ENCODE measurements around the gene STOML3. TPM values are rescaled to one million over a fixed set of nuclear protein-coding genes. Genes with fewer than 3 reads are reported as not detected.
"Not testable (repeated sequence)": the region's sequence is repeated elsewhere in the genome, so short reads cannot be mapped to it uniquely, and the experiment has no call there.

The STOML3 gene, protein sequence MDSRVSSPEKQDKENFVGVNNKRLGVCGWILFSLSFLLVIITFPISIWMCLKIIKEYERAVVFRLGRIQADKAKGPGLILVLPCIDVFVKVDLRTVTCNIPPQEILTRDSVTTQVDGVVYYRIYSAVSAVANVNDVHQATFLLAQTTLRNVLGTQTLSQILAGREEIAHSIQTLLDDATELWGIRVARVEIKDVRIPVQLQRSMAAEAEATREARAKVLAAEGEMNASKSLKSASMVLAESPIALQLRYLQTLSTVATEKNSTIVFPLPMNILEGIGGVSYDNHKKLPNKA
- under 1 TPM in 6 of 10 donors, not detected in 4; 0.10 to 0.26 (median 0.13) TPM for polyA plus RNA-seq (ENCODE audit: insufficient read length in 10 of 10)
- long read RNA-seq, donor 1, partial matches to known transcripts: 0 of 1 reads
- long read RNA-seq, donor 1, other reads (novel, unspliced or antisense): 0 of 1 reads
- long read RNA-seq, donor 2: 0 reads
- long read RNA-seq, donor 3: 0 reads
- long read RNA-seq, donor 4: 0 reads
- long read RNA-seq, donor 5: 0 reads
- long read RNA-seq, donor 6: 0 reads
- long read RNA-seq, donor 7: 0 reads
- long read RNA-seq, donor 8: 0 reads
- long read RNA-seq, donor 9: 0 reads

DNA sequence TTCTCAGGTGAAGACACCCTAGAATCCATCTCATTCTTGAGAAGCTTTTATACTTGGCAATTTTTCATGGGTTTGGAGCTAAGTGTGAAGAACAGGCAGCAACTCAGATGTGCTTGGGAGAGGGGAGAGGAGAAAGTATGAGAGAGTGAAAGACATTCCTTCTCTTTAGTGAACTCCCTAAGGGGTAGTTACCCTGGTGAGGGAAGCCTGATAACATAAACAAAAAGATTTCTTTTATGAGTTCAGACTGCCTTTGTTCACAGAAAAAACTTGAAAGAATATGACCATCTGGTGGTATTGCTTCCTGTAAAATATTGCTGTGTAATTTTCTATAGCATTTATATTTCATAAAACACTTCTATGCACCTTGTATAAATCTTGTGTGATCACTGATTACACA, at the start of gene STOML3:
Gene STOML3, minus strand, starts transcription at position 139 of the 400 bp plus-strand sequence. Its CDS starts 110 bp downstream, at position 29.
- peak in 1 of 3 donors; percentile 9 for DNase-seq

DNA sequence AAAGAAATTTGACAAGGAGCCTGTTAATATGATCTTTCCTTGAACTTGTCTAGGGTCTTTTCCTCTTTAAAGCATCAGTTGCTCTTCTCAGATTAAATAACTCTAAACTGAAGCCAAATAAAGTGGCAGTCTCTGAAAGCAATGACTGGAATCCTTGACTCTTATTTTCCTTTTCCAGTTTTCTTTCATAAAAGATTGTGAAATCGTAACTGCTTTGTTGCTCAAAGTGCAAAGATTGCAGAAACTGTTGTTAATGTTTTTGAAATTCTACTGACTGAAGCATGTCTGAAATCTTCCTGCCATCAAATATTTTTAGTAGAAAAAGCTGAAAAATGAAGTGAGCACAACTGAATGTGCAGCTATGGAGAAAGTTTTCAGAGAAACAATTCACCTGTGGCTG, 49.6 kb upstream of the STOML3 start:
- no peak for DNase-seq

DNA sequence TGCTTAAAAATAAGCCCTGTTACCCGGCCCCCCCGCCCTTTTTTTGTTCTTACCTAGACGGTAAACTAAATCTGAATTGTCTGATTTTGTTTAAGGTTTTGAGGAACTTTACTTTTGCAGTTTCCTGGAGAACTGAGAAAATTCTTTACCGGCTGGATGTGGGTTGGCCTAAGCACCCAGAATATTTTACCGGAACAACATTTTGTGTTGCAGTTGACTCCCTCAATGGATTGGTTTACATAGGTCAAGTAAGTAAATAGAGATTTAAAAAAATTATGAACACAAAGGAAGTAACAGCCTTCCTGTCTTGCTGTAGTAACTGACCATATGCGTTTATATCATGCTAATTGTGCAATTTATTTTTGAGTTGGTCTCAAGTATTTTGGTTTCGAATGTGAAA, 48.4 kb upstream of the STOML3 start:
- no peak for DNase-seq

DNA sequence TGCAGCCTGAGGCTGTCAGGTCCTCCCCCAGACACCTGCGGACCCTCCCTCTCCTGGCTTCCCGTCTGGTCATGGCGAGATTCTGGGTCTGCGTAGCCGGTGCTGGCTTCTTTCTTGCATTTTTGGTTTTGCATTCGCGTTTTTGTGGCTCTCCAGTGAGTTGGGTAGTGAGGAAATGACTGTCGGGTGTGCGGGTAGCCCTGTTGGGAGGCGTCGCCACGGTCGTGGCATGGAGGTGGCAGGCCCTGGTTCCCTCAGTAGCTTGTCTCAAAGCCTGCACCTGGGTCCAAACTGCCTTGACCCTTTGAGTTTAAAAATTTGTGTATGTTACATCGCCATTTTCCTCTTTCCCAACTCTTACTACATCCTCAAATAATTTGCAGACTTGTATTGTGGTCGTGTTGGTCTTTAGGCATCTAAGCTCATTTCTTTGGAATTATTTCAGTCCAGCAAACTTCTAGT, 48.0 kb upstream of the STOML3 start:
- DNase-seq: no peak

DNA sequence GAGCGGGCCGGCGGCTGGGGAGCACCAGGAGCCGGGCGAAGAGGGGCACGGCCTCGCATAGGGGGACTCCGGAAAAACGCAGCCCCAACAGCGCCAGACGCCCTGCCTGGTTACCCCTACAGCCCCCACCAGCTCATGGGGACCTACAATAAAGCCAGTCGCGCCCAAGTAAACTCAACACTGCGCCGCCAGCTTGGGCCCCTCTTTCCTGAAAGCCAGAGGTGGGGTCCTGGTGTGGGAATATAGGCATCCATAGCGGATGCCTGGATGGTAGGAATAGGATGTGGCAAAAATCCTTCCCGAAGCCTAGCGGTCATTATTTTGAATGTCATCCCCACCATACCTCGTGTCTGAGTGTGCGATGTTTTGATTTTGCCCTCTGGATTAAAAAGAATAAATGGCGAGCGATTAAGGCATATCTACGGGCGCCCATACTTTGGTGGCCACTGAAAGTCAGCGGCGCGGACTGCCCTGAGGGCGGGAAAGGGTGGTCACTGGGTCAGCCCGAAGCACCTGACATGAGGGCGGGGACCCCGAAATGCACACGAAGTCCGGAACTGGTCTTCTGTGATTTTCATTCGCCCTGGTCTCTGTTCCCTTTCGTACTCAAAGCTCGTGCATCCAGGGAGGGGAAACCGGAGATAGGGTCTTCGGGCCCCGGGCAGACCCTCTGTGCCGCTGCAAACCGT, 47.4 kb upstream of the STOML3 start, which contains the start of the genes NHLRC3 and PROSER1:
Gene NHLRC3, plus strand, starts transcription at position 577 of the 689 bp plus-strand sequence. CDS start 184 bp downstream, outside the sequence.
Gene PROSER1, minus strand, starts transcription at position 210 of the 689 bp plus-strand sequence. CDS start 847 bp downstream, outside the sequence.
- peak; percentile 94 to 98 (median 96) for DNase-seq

DNA sequence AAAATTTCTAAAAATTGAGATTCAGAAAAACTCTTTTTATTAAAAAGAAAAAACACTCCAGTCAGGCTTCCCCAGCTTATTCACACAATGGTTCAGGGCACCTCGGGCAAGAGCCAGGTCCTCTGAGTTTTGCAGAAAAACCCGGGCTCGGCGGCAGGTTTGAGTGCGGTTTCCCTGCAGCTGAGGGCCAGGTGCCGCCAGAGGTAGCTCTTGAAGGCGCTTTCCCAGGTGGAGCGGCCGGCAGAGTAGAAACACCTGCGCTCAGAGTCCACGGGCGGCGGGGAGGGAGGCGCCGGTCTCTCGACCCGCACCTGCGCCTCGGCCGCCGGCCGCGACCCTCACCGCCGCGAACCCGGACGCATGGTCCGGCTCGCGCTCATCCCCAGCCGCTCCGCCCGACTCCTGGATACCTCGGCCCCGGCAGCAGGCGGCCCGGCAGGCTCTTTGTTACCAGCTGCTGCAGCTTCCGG, 46.8 kb upstream of the STOML3 start:
- DNase-seq: no peak

DNA sequence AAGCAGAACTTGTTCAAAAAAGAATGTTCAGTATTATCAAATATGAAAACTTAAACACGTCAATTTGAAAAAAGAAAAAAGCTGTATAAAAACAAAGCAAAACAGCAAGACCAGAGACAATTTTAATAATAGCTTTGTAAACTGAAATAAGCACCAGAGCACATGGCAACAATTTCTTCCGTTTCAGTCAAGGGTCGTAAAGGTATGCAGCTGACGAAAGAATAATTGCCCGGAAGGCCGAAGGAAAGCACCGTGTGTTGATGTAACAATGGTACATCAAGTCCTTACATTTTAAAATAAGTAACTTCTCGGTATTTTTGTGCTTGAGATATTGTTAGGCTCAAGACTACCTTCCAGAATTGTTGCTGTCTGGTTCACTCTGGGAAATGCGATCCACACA, 45.6 kb upstream of the STOML3 start:
- DNase-seq: peak in 1 of 3 donors; percentile 21

DNA sequence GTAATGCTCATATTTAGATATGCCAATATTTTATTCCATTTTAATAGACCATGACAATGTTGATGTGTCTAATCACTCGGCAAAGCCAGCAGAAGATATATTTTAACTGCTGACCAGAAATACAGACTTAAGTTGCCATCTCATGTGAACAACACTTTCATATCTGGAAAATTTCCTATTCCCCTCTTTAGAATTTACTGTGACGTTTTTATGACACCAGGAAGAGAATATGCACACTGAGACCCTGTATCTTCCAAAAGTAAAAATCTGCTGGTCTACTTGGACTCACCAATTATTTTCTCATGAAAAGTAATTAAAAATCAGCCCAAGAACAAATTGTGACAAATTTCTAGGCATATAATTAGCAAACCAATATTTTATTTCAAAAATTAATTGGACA, 45.2 kb upstream of the STOML3 start:
- DNase-seq: no peak

DNA sequence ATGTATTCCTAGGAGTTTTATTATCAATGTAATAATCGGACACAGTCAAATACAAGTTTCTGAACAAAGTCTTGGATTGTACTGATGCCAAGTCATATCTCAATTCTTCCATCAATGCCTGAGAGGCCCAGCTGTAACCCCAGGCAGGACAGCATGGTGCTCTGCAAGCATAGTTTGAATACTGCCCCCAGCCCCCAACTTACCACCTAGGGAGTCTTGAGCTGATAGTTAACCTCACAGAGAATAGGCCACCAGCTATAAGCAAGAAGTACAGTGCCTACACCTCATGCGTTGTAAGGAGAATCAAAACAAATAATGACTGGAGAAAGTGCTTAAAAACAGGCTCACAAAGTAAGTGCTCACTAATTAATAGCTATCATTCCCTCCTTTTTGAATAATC, 44.6 kb upstream of the STOML3 start:
- no peak for DNase-seq

DNA sequence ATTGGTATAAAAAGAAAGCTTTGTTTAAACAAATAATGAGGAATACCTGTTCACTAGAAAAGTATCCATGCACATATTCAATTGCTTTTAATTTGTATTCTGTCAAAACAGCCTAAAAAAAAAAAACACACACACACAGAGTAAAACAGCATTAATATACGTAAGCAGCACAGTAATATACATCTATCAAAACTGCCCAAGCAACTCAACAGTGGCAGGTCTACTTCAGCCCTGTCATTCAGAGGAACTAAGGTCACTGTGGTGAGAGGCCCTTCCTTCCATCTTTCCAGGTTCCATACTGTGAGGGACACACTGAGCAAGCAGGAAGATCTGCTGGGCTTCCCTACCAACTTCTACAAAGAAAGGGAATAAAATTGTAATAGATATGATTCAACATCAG, 43.5 kb upstream of the STOML3 start:
- DNase-seq: no peak

DNA sequence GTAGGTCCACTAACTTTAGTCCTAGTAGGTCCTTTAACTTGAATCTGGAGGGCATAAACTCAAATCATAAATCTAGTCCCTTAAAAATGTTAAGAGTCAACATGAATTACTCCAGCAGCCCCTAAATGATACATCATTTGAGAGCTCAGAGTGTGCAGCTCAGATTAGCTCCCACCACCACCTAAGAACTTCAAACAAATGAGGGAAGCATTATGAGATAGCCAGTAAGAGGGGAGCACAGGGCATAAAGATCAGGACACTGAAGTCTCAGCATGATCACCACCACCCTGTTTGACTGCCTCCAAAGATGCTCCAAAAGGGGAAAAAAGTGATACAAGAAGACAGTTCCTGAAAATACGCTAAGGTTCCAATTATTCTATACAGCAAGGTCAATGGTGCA, 41.5 kb upstream of the STOML3 start:
- no peak for DNase-seq

DNA sequence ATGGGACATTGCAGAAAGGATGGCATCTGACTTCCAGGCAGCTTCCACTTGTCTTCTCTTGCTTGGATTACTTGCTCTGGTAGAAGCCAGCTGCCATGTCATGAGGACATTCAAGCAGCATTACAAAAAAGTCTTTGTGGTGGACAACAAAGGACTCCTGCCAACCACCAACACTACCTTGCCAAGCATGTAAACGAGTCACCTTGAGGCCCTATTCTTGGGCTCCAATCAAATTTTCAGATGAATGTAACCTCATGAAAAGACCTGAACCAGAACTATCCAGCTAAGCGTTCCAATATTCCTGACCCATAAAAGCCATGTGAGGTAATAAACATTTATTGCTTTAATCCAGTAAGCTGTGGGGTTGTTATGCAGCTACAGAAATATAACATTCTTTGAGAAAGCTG, 34.8 kb upstream of the STOML3 start:
- DNase-seq: no peak

DNA sequence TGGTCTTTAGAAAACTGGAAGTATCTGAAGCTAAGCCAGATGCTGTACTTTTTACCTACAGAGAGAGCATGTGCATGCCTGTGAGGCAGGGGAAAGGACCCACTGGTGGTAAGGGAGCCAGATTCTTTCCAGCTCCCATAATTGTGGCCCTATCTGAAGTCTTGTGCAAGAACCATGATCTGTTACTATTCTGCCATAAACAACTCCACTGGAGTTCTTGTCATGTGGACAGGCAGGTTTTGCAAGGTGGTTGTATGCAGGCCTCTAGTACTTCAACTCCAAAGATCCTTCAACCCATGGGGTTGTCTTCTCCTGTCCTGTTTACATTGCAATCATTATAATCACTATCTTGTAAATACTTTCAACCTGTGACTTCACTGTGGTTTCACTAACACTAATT, 33.1 kb upstream of the STOML3 start:
- no peak for DNase-seq

DNA sequence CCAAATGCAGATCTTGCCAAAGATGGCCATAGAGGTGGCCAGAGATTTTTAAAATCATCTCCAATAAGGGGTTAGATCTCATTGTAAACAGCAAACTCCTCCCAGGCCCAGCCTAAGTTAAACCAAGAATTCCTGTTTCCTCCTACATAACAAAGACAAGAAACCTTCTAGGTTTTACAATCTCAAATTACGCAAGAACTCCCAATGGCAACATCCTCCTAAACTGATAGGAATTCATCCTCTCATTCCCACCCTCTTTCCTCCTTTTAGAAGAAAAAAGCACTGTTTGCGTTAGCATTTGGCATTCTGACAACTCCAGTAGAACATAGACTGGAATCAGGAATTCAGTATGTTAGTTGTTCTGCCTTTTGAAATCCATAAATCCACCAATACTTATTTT, 32.7 kb upstream of the STOML3 start:
- DNase-seq: no peak

DNA sequence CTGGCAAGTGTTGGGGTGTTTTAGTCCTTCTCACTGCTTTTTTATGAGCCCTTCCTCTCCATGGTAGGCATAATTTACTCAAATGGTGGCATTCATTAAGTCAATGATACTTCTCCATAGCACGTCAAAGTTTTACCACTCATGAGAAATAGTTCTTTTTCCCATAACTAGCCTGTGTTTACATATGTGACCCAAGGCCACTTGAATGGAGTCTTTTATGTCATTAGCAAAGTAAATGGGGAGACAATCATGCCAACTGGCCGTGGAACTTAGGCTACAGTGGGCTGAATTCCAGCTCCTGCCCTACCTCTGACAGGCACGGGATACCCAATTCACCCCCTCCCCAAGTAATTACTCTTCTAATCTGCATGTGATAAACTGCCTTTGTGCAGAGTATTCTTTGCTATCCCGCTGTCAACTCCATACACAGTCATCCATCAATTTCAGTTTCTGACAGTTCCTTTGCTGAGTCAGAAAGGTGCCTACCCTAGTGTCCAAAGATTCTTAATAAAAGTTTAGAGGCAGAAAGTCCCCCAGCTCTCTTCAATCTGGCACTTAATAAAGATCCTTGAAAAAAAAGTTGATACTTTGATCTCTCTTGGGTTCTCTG, 30.3 kb upstream of the STOML3 start:
- no peak for DNase-seq

DNA sequence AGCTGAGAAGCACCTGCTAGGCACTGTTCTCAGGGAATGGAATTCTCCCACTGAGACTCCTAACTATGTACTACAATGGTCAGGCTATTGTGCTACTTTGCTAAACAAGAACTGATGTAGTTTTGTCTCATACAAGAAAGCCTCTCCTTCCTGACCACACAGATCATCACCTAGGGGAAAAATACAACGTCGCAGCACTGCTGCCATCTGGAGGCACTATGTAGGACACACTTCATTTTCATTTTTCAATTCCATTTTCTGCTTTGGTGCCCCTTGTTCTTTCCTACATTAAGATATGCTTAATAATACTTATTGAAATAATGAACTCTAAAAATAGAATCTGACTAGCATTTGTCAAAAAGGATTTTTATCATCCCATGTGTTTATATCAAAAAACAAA, 26.2 kb upstream of the STOML3 start:
- DNase-seq: peak in 1 of 3 donors; percentile 34

DNA sequence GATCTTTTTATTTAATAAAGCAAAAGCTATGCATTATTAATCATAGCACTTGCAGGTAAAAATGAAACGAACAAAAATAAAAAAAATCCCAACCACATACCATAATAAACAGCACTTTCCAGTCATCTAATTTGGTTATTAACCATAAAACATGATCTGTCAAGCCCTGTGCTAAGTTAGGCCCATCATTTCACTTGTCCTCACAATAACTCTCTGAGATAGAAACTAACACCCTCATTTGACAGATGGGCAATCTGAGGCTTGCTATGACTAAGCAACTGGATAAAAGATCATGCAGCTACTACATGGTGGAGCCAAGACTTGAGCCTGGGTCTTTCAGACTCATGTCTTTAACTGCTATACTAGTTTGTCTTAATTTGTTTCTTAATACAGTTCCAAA, 25.5 kb upstream of the STOML3 start:
- no peak for DNase-seq

DNA sequence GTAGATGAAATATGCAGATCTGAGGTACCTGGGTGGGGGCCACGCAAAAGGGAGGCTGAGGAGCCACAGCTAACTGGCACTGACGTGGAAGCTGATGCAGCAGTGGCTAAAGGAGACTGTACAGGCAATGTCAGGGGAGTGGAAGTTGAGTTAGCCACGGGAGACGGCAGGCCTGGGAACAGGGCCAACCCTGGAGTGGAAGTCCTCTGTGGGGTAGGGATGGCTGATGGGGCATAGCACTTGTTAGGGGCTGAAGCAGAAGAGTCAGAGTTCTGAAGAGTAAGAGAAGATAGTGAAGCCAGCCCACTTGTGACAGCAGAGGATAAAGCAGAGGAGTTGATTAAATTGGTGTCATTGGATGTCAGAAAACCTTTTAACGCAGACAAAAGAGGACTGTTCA, 22.8 kb upstream of the STOML3 start:
- DNase-seq: no peak

DNA sequence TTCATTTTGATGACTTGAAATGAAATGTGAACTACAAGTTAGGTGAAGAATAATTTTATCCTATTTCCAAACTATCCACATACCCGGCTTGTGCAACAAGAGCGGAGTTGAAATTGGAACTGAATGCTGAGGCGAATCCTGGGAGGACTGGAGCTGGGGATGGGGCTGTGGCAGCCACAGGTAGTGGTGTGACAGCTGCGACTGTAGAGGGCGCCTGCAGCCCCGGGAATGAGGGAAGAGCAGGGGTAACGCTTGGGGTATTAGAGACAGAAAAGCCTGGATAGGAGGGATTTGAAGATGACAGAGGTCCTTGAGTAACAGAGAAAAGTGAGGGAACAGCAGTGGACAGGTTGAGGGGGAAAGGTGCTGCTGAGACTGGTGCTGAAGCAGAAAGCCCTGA, 22.0 kb upstream of the STOML3 start:
- DNase-seq: no peak

DNA sequence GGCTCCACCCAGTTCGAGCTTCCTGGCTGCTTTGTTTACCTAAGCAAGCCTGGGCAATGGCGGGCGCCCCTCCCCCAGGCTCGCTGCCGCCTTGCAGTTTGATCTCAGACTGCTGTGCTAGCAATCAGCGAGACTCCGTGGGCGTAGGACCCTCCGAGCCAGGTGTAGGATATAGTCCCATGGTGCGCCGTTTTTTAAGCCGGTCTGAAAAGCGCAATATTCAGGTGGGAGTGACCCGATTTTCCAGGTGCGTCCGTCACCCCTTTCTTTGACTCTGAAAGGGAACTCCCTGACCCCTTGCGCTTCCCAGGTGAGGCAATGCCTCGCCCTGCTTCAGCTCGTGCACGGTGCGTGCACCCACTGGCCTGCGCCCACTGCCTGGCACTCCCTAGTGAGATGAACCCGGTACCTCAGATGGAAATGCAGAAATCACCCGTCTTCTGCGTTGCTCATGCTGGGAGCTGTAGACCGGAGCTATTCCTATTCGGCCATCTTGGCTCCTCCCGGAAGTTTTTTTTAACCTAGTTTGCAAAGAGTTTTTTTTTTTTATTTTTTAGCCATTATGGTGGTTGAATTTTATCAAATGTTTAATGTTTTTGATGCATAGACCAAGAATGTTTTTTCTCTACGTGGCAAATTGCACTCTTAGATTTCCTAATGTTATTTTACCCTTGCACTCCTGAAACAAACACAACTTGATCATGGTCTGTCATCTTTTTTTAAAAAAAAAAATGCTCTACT, 15.9 kb upstream of the STOML3 start:
- DNase-seq: not testable (repeated sequence)

DNA sequence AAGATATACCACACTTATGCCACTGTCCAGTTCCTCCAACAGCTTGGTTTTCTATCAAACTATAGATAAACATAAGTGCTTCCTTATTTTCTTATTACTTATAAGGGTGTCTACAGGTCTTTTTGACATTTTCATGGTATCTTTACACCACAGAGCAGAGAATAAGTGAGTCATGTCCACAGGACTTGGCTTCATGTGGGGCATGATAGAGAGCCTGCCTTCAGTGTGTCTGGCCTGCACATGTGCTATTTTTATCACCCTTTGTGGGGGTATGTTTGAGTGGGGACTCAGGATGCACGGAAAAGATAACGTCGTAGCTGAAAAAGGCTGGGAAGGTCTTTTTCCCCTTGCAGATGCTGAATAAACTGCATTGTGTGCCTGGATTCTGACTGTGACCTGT, 8.1 kb upstream of the STOML3 start:
- no peak for DNase-seq
